Type B pancreatic cell (in vitro differentiated cells): ENCODE results near the gene MCMBP. TPM values are rescaled to one million over a fixed set of nuclear protein-coding genes. Genes with fewer than 3 reads are reported as not detected.

ENCODE experiments used
- DNase-seq: peaks from one replicate; pipeline ENCODE4 v3.0.0; 2021; ENCODE audit warnings: mixed read lengths; ENCODE audit not compliant: unreplicated experiment; ENCODE audit errors: extremely low spot score
- H3K27ac Mint-ChIP-seq: 2 replicates; pipeline ENCODE4 v1.8.0; 2021; ENCODE audit warnings: mild to moderate bottlenecking, mixed read lengths
- H3K27me3 Mint-ChIP-seq: 2 replicates; pipeline ENCODE4 v1.8.0; 2021; ENCODE audit warnings: mixed read lengths
- H3K36me3 Mint-ChIP-seq: 2 replicates; pipeline ENCODE4 v1.8.0; 2021; ENCODE audit warnings: mixed read lengths
- H3K4me1 Mint-ChIP-seq: one replicate; pipeline ENCODE4 v1.8.0; 2021; ENCODE audit warnings: mixed read lengths; ENCODE audit not compliant: unreplicated experiment
- H3K4me3 Mint-ChIP-seq: 2 replicates; pipeline ENCODE4 v1.8.0; 2021; ENCODE audit warnings: mild to moderate bottlenecking, mixed read lengths
- H3K9me3 Mint-ChIP-seq: 2 replicates; pipeline ENCODE4 v1.8.0; 2021; ENCODE audit warnings: mixed read lengths
- CTCF ChIP-seq: fragments of 200-600 bp; sonication (generic); conservative IDR thresholded peaks from 2 replicates; pipeline ENCODE4 v1.5.0; 2021; ENCODE audit warnings: antibody characterized with exemption, mild to moderate bottlenecking
- total RNA-seq: library from RNA; stranded (reverse); gene quantifications from 2 replicates; pipeline ENCODE4 v1.2.1, GENCODE V29; 2021; ENCODE audit warnings: low replicate concordance

Gene MCMBP
- total RNA-seq, 1 donor from 2014 or later = 58.2 TPM

DNA sequence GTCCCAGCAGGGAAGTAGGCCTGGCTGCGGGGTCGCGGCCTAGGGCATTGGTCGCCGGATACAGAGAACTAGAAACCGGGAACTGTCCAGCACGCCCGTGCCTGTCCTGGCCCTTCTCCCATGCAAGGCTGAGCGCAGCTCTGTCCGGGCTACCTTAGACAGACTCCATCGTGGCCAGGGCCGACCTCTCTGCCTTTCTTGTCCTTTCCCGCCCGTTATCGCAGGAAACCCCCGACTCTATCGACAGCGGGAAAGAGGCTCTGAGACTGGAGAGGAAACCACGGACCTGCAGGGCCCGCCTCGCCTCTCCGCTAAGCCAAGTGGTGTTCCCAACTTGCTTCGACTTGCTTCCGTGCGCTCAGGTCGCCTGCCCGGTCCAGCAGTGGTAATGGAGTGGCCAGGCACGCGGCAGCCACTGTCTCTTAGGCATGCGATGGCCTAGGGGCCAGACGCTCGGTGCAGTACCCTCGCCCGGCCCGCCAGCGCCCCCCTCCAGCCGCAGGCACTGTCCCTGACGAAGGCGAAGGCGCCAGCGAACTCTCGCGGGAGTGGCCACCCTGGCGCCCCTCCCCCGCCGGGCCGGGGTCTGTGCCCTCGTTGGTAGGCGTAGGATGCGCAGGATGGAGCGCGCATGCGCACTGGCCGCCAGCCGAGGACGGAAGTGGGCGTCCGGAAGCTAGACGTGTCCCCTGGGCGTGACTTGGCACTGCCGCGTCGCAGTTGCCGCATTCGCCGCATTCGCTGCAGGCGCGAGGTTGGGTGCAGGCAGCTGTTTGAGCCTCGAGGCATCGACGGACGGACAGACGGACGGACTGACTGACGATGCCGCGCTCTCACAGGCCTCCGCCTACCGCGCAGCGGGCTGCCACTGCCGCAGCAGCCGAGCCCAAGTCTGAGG is 54.4 kb downstream of the MCMBP start:
- peak; percentile 94 for DNase-seq
- H3K27me3 Mint-ChIP-seq = no peaks in the 10 kb centered on the region
- peaks cover 6% of the 10 kb centered on the region for H3K4me1 Mint-ChIP-seq
- peak overlapping the region; percentile 88 for H3K27ac Mint-ChIP-seq
- H3K36me3 Mint-ChIP-seq = peaks cover 5% of the 10 kb centered on the region
- H3K4me3 Mint-ChIP-seq = peak overlapping the region; percentile 95
- no peaks in the 10 kb centered on the region for H3K9me3 Mint-ChIP-seq
- peak; percentile 66 for TF ChIP-seq CTCF

DNA sequence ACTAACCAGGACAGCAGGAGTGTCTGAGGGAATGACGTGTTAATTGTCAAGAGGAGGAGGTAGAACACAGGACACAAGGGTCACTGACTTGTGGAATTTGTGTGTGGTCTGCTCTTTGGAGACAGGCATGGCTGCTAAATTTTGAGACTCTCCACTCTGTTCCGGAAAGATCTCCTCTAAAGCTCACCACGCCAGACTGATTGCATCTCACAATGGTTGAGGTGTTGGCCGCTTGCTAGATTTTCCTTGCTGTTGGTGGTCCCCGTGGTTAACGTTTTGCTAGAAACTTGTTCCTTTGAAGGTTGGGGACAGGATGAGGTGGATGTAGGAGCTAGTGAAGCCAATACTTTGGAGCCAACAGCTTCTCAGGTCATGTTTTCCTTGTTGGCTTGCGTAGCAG is 57.0 kb downstream of the MCMBP start:
- no peak overlapping the region for H3K4me3 Mint-ChIP-seq
- peaks cover 5% of the 10 kb centered on the region for H3K36me3 Mint-ChIP-seq
- no peaks in the 10 kb centered on the region for H3K9me3 Mint-ChIP-seq
- TF ChIP-seq CTCF = no peak
- H3K4me1 Mint-ChIP-seq = peaks cover 6% of the 10 kb centered on the region
- no peaks in the 10 kb centered on the region for H3K27me3 Mint-ChIP-seq
- no peak for DNase-seq
- no peak overlapping the region for H3K27ac Mint-ChIP-seq

DNA sequence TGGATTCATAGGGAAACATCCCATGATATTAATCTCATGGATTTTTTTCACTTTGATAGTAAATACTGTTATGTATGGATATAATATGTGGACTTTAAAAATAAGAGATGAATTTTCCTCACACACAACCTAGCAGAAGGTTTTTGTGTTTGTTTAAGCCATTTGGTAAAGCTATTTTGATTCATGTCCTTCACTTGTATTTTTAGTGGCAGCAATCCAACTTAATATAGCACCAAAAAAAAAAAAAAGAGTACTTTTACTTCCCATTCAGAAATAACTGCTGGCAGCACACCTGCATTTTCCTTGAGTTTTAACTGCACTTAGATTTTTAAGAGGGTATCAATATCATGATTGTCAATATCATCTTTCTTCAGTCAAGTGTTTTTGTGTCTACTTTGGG is 60.0 kb downstream of the MCMBP start:
- no peak for TF ChIP-seq CTCF
- Mint-ChIP-seq H3K4me1 (peaks cover 4% of the 10 kb centered on the region), H3K36me3 (peaks cover 5% of the 10 kb centered on the region), H3K27ac (no peak overlapping the region), H3K9me3 (no peaks in the 10 kb centered on the region), H3K4me3 (no peak overlapping the region), H3K27me3 (no peaks in the 10 kb centered on the region)
- DNase-seq = no peak

GRCh38 chr10:119811122-119811521 is 61.5 kb downstream of the MCMBP start:
- Mint-ChIP-seq H3K27me3 (no peaks in the 10 kb centered on the region), H3K27ac (no peak overlapping the region), H3K4me1 (peaks cover 4% of the 10 kb centered on the region), H3K4me3 (no peak overlapping the region), H3K9me3 (no peaks in the 10 kb centered on the region), H3K36me3 (peaks cover 5% of the 10 kb centered on the region)
- no peak for DNase-seq
- no peak for TF ChIP-seq CTCF

- DNase-seq = no peak
- Mint-ChIP-seq H3K4me3 (no peak overlapping the region), H3K9me3 (no peaks in the 10 kb centered on the region), H3K36me3 (peaks cover 5% of the 10 kb centered on the region), H3K27me3 (no peaks in the 10 kb centered on the region), H3K4me1 (peaks cover 11% of the 10 kb centered on the region), H3K27ac (no peak overlapping the region)
- TF ChIP-seq CTCF = no peak
Measured at GRCh38 chr10:119807960-119808697, 64.5 kb downstream of the MCMBP start.
